Endothelial cell of umbilical vein (primary cell): ENCODE measurements around the gene GTF2H2C. TPM values are rescaled to one million over a fixed set of nuclear protein-coding genes. Genes with fewer than 3 reads are reported as not detected.
"Not testable (repeated sequence)": the region's sequence is repeated elsewhere in the genome, so short reads cannot be mapped to it uniquely, and the experiment has no call there.

Experiments
- BruUV-seq: library from RNA; stranded (reverse); fragments of 400-500 nt; replicated peaks from 2 replicates; lab custom pipeline; 2021; lab: Mats Ljungman, UMichigan
- CTCF ChIA-PET: fragments of 300-600, 350-600 bp; sonication (Branson Sonifier 250); formaldehyde crosslinking; loops from one replicate; lab custom pipeline; 2021; ENCODE audit warnings: antibody characterized with exemption, inconsistent platforms; lab: Charles Lee
- POLR2A ChIA-PET: fragments of 300-600, 350-600 bp; sonication (Branson Sonifier 250); formaldehyde crosslinking; loops from one replicate; lab custom pipeline; 2021; ENCODE audit warnings: antibody characterized with exemption, inconsistent platforms; lab: Charles Lee
- DNase-seq: peaks from one replicate; pipeline ENCODE4 v3.0.0-alpha.2; 2011; ENCODE audit warnings: low read depth, low spot score
- FAIRE-seq: peaks from 2 replicates; lab custom pipeline; 2011; peaks lifted over from hg19 to GRCh38; lab: Jason Lieb, UNC
- H2AFZ ChIP-seq: 2 replicates; pipeline ENCODE4 v1.6.0; 2012; ENCODE audit warnings: low read depth, low read length, control low read depth, inconsistent platforms
- H3K27ac ChIP-seq: 2 replicates; pipeline ENCODE4 v1.5.1; 2011; ENCODE audit warnings: low read depth, mild to moderate bottlenecking, control low read depth, low read length, moderate library complexity; ENCODE audit not compliant: insufficient read depth
- H3K27me3 ChIP-seq, 2 experiments: 2 replicates each; pipeline versions ENCODE4 v1.6.0 to v1.6.1; 2011; ENCODE audit warnings: low read length in 2 of 2, mixed read lengths in 1 of 2; ENCODE audit not compliant: control insufficient read depth in 2 of 2, insufficient read depth in 2 of 2
- H3K36me3 ChIP-seq, 2 experiments: 2 replicates in 1 of 2; 3 replicates in 1 of 2; pipeline ENCODE4 v1.5.1; 2011; ENCODE audit warnings: low read length in 2 of 2, mild to moderate bottlenecking in 1 of 2, moderate library complexity in 1 of 2; ENCODE audit not compliant: control insufficient read depth in 2 of 2, insufficient read depth in 2 of 2; ENCODE audit errors: extremely low read depth in 1 of 2
- H3K4me1 ChIP-seq: 3 replicates; pipeline ENCODE4 v1.5.1; 2011; ENCODE audit warnings: mild to moderate bottlenecking, low read length; ENCODE audit not compliant: control insufficient read depth, insufficient read depth; ENCODE audit errors: extremely low read depth
- H3K4me2 ChIP-seq: 2 replicates; pipeline ENCODE4 v1.6.1; 2011; ENCODE audit warnings: low read length, control low read depth, mixed read lengths; ENCODE audit not compliant: insufficient read depth
- H3K4me3 ChIP-seq, 3 experiments: fragments of 200-600 bp in 1 of 3; sonication (generic), shearing (Covaris generic) in 1 of 3; replicated peaks in 1 of 3; 2 replicates each; pipeline ENCODE4 v1.5.1; 2011 to 2016; ENCODE audit warnings: control low read depth in 3 of 3, low read length in 3 of 3, mild to moderate bottlenecking in 2 of 3, inconsistent platforms in 1 of 3, low read depth in 1 of 3, moderate library complexity in 1 of 3; ENCODE audit not compliant: insufficient read depth in 1 of 3
- H3K79me2 ChIP-seq: 2 replicates; pipeline ENCODE4 v1.6.0; 2012; ENCODE audit warnings: low read length, inconsistent platforms; ENCODE audit not compliant: control insufficient read depth, insufficient read depth
- H3K9ac ChIP-seq: replicated peaks from 2 replicates; pipeline ENCODE3; 2011; ENCODE audit warnings: low read length, control low read depth; ENCODE audit not compliant: insufficient read depth; ENCODE audit errors: extremely low read depth
- H3K9me1 ChIP-seq: replicated peaks from 3 replicates; pipeline ENCODE4 v1.6.0; 2011; ENCODE audit warnings: mild to moderate bottlenecking, low read length; ENCODE audit not compliant: control insufficient read depth, insufficient read depth; ENCODE audit errors: extremely low read depth
- H3K9me3 ChIP-seq: replicated peaks from 2 replicates; pipeline ENCODE4 v1.5.1; 2012; ENCODE audit warnings: low read length, inconsistent platforms; ENCODE audit not compliant: control insufficient read depth, insufficient read depth
- H4K20me1 ChIP-seq: replicated peaks from 2 replicates; pipeline ENCODE3; 2011; ENCODE audit warnings: mild to moderate bottlenecking, low read length; ENCODE audit not compliant: control insufficient read depth, insufficient read depth; ENCODE audit errors: extremely low read depth
- CTCF ChIP-seq, 2 donors: IDR thresholded peaks; 1 replicate in 1 of 2; 2 replicates in 1 of 2; pipeline ENCODE4 v1.5.1; 2011; ENCODE audit warnings: low read length in 2 of 2, mild to moderate bottlenecking in 2 of 2, moderate library complexity in 2 of 2, control low read depth in 1 of 2, inconsistent platforms in 1 of 2, low read depth in 1 of 2; ENCODE audit not compliant: insufficient read depth in 1 of 2; ENCODE audit errors: extremely low read depth in 1 of 2
- EZH2 ChIP-seq: IDR thresholded peaks from 2 replicates; pipeline ENCODE4 v1.6.1; 2012; ENCODE audit warnings: borderline replicate concordance, low read depth, mild to moderate bottlenecking, moderate library complexity, low read length, inconsistent platforms; ENCODE audit not compliant: severe bottlenecking
- FOS ChIP-seq: IDR thresholded peaks from 2 replicates; pipeline ENCODE4 v1.6.1; 2011; ENCODE audit warnings: mild to moderate bottlenecking, low read length, moderate library complexity, borderline replicate concordance; ENCODE audit not compliant: insufficient read depth
- GATA2 ChIP-seq: IDR thresholded peaks from 2 replicates; pipeline ENCODE4 v1.7.0; 2011; ENCODE audit warnings: low read depth, mild to moderate bottlenecking, moderate library complexity, mixed read lengths, low read length; ENCODE audit not compliant: insufficient read length, insufficient read depth
- JUN ChIP-seq: IDR thresholded peaks from 2 replicates; pipeline ENCODE4 v1.6.1; 2011; ENCODE audit warnings: borderline replicate concordance, low read depth; ENCODE audit not compliant: insufficient read length, insufficient read depth
- MAX ChIP-seq: IDR thresholded peaks from 2 replicates; pipeline ENCODE4 v1.6.1; 2011; ENCODE audit not compliant: insufficient read depth, insufficient read length
- MYC ChIP-seq: IDR thresholded peaks from one replicate; pipeline ENCODE4 v1.6.1; 2011; ENCODE audit warnings: mild to moderate bottlenecking, low read depth, low read length
- POLR2A ChIP-seq: IDR thresholded peaks from 2 replicates; pipeline ENCODE4 v1.6.1; 2012; ENCODE audit warnings: low read depth, mild to moderate bottlenecking, control low read depth, low read length
- POLR2AphosphoS5 ChIP-seq: IDR thresholded peaks from 2 replicates; pipeline ENCODE4 v1.6.1; 2012; ENCODE audit warnings: low read depth, mild to moderate bottlenecking, control low read depth, low read length, moderate library complexity; ENCODE audit not compliant: insufficient read depth
- dilution Hi-C: fragments of 300-500 bp; cut with MboI; formaldehyde crosslinking; loops from one replicate; pipeline ENCODE4 v1.15.0; 2019; ENCODE audit warnings: low sequenced_read_pairs; ENCODE audit not compliant: extremely low pct_ligation_motif_present
- intact Hi-C: fragments of 100-400 bp; cut with micrococcal nuclease; formaldehyde crosslinking; loops from one replicate; pipeline ENCODE4 v1.10.0; 2022
- polyA plus RNA-seq, 4 experiments: library from polyadenylated mRNA; depleted of rRNA in 3 of 4; stranded (reverse) in 3 of 4; unstranded in 1 of 4; fragments of >200 nt; gene quantifications; 2 replicates each; pipeline versions ENCODE4 v1.2.1 to v1.2.3, GENCODE V29; 2011 to 2012; ENCODE audit warnings: missing spikeins in 1 of 4
- total RNA-seq: library from RNA; stranded (reverse); gene quantifications from 2 replicates; pipeline ENCODE4 v1.2.3, GENCODE V29; 2021

The GTF2H2C gene
- total and polyA plus RNA-seq, 2 donors (not counting 3 experiments of a cell fraction or from before 2014, with no cell fraction given), result 9.9 to 28.9 TPM

- Histone ChIP-seq H4K20me1 (no peaks in the 10 kb centered on the region), H3K27ac (no peak overlapping the region), H3K9me3 (no peaks in the 10 kb centered on the region), H3K79me2 (no peaks in the 10 kb centered on the region), H3K4me2 (no peak overlapping the region), H3K36me3 (no peaks in the 10 kb centered on the region), H3K4me1 (no peaks in the 10 kb centered on the region), H2AFZ (no peak overlapping the region), H3K9ac (no peak overlapping the region), H3K27me3 (peaks cover 0 to 5% of the 10 kb centered on the region in 2 experiments), H3K4me3 (no peak overlapping the region), H3K9me1 (no peaks in the 10 kb centered on the region)
- dilution Hi-C loops (no loop called here), intact Hi-C loops (no loop called here)
- DNase-seq (no peak), FAIRE-seq (no peak)
- no TSS peak for BruUV-seq
- TF ChIP-seq CTCF (IDR thresholded peaks at IDR 0.05; ENCODE audit: extremely low read depth in 1 of 2, insufficient read depth in 1 of 2, low read depth in 1 of 2, low read length in 2 of 2) (no peak), EZH2 (no peak), JUN (no peak), POLR2A (no peak), FOS (no peak), GATA2 (no peak), POLR2AphosphoS5 (no peak), MAX (no peak), MYC (no peak)
- ChIA-PET POLR2A (no interaction called here), CTCF (interaction anchor here (1.5 kb wide), 1 partner anchor 77 kb away, joined by 4 read pairs; no protein-coding TSS in a partner anchor)
These were observed 28.6 kb upstream of the GTF2H2C start for GRCh38 chr5:69531406-69531801.

- not testable (repeated sequence) for BruUV-seq
These were observed 22.1 kb upstream of the GTF2H2C start for GRCh38 chr5:69537911-69538310.

GRCh38 chr5:69538735-69539134, 21.3 kb upstream of the GTF2H2C start:
- CTCF ChIA-PET, intact Hi-C loops, POLR2A ChIA-PET: not testable (repeated sequence)

More at GRCh38 chr5:69537911-69538310, 22.1 kb upstream of the GTF2H2C start:
- POLR2A ChIA-PET, H4K20me1 ChIP-seq, H3K27me3 ChIP-seq, H3K36me3 ChIP-seq, DNase-seq, H2AFZ ChIP-seq, H3K79me2 ChIP-seq, H3K4me1 ChIP-seq, FAIRE-seq, dilution Hi-C loops, H3K27ac ChIP-seq, CTCF ChIA-PET, H3K9ac ChIP-seq, H3K9me3 ChIP-seq, H3K4me2 ChIP-seq, intact Hi-C loops, H3K4me3 ChIP-seq, H3K9me1 ChIP-seq: not testable (repeated sequence)

More at GRCh38 chr5:69538735-69539134, 21.3 kb upstream of the GTF2H2C start:
- H3K4me2 ChIP-seq, H3K9me1 ChIP-seq, H3K9ac ChIP-seq, H2AFZ ChIP-seq, H3K27ac ChIP-seq, H4K20me1 ChIP-seq, H3K27me3 ChIP-seq, dilution Hi-C loops, BruUV-seq, H3K9me3 ChIP-seq, FAIRE-seq, H3K79me2 ChIP-seq, DNase-seq, H3K4me3 ChIP-seq, H3K36me3 ChIP-seq, H3K4me1 ChIP-seq: not testable (repeated sequence)
